GM06990 (cell line): ENCODE measurements around the gene PKIB.

Experiments used
- DNase-seq: peaks from one replicate; pipeline ENCODE4 v3.0.0-alpha.2; 2011; ENCODE audit not compliant: insufficient read length; ENCODE audit errors: extremely low read depth
- H3K27me3 ChIP-seq: replicated peaks from 2 replicates; pipeline ENCODE4 v1.6.0; 2011; ENCODE audit warnings: low read length; ENCODE audit not compliant: control insufficient read depth, insufficient read depth
- H3K36me3 ChIP-seq: 2 replicates; pipeline ENCODE4 v1.5.1; 2011; ENCODE audit warnings: low read length; ENCODE audit not compliant: control insufficient read depth, insufficient read depth
- H3K4me3 ChIP-seq: replicated peaks from 2 replicates; pipeline ENCODE4 v1.5.1; 2011; ENCODE audit warnings: low read depth, mild to moderate bottlenecking, control low read depth, low read length
- CTCF ChIP-seq: IDR thresholded peaks from 2 replicates; pipeline ENCODE4 v1.5.1; 2011; ENCODE audit warnings: low read length, control low read depth, mild to moderate bottlenecking, inconsistent platforms; ENCODE audit not compliant: insufficient read depth, poor library complexity, severe bottlenecking

PKIB gene

GRCh38 chr6:122760330-122760729 lies 150.1 kb downstream of the PKIB start:
- Histone ChIP-seq H3K4me3 (no peak overlapping the region), H3K27me3 (no peaks in the 10 kb centered on the region), H3K36me3 (no peaks in the 10 kb centered on the region)
- TF ChIP-seq CTCF, result no peak
- DNase-seq, result no peak

- H3K4me3 ChIP-seq, result no peak overlapping the region
- no peak for DNase-seq
- no peaks in the 10 kb centered on the region for H3K27me3 ChIP-seq
- H3K36me3 ChIP-seq, result no peaks in the 10 kb centered on the region
- TF ChIP-seq CTCF, result no peak
These were observed 156.1 kb downstream of the PKIB start for GRCh38 chr6:122766256-122766655.

- DNase-seq, result no peak
These were observed 160.8 kb downstream of the PKIB start for GRCh38 chr6:122770835-122771601.

GRCh38 chr6:122772724-122773415 lies 162.7 kb downstream of the PKIB start:
- DNase-seq, result no peak
- no peaks in the 10 kb centered on the region for H3K36me3 ChIP-seq
- TF ChIP-seq CTCF, result no peak
- H3K4me3 ChIP-seq, result no peak overlapping the region
- no peaks in the 10 kb centered on the region for H3K27me3 ChIP-seq

More at GRCh38 chr6:122770835-122771601, 160.8 kb downstream of the PKIB start:
- Histone ChIP-seq H3K4me3 (no peak overlapping the region), H3K27me3 (no peaks in the 10 kb centered on the region), H3K36me3 (no peaks in the 10 kb centered on the region)
- TF ChIP-seq CTCF, result no peak
